ENCODE measurements around the gene RSPO4.

Gene RSPO4

DNA sequence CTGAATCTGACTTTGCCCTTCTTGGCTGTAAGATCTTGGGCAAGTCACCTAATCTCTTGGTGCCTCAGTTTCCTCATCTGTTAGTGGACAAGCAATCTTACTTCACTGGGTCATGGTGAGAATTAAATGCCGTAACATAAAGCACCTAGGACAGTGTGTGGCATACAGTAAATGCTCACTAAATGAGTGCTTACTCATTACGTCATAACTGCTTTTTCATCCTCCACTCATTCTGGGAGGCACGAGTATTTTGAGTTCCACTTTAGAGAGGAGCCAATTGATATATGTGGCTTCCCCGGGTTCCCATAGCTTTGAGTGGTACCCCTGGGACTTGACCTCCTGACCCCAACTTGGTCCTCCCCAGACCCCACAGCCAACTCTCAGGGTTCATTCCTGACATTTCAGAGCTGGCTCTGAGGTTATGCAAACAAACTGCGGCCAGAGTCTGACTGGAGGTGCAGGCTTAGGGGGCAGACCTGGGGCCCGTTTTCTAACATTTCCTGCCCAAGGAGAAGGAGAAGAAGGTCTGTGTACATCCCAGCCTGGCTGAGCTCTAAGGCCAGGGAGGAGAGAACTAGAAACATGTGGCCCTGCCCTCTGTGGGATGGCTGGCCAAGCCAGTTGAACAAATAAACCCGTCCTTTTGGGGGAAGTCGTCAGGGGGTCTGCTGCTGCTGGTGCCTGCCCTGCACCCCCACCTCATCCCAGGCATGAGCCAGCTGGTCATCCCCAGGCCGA is 91.8 kb downstream of the RSPO4 start:
- DNase-seq (ENCODE audit: low read depth in 2 of 2), result no peak

- DNase-seq (ENCODE audit: low read depth in 2 of 2), result no peak
These were observed 92.5 kb downstream of the RSPO4 start for GRCh38 chr20:909641-910040.
